NT2/D1 (cell line): ENCODE results near the gene LPIN2.

Experiments
- YY1 ChIP-seq: IDR thresholded peaks from 2 replicates; pipeline ENCODE4 v1.6.1; 2011; ENCODE audit not compliant: insufficient read length, insufficient read depth
- ZNF274 ChIP-seq: IDR thresholded peaks from 2 replicates; pipeline ENCODE4 v1.6.1; 2011; ENCODE audit warnings: mild to moderate bottlenecking, low read depth, low read length

DNA sequence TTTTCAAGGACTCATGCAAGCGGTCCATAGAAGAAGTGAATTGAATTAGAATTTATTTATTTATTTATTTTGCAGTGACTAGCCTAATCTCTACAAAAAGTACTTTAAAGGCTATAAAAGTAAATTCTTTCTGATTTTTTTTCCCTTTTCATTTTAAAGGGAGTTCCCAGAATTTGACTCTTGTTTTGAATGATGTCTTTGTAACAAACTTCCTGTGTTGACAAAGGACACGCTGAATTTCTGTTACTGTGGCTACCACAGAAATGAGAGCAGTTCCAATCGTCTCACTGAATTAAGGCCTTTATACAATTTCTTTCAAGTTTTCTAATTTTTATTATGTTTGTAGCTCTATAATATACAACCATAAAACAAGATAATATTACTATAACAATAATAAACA lies 46.3 kb upstream of the LPIN2 start:
- no peak for TF ChIP-seq YY1
- no peak for TF ChIP-seq ZNF274
